Measurements from ENCODE around the gene QRFP. TPM values are rescaled to one million over a fixed set of nuclear protein-coding genes. Genes with fewer than 3 reads are reported as not detected.

The QRFP gene
- total and polyA plus RNA-seq, 2 of the 8 experiments (the other 6 are each of a cell fraction or from before 2014, with no cell fraction given), result not detected

GRCh38 chr9:130849356-130849755, 47.3 kb downstream of the QRFP start (continued):
- TF ChIP-seq, protein P1, sequence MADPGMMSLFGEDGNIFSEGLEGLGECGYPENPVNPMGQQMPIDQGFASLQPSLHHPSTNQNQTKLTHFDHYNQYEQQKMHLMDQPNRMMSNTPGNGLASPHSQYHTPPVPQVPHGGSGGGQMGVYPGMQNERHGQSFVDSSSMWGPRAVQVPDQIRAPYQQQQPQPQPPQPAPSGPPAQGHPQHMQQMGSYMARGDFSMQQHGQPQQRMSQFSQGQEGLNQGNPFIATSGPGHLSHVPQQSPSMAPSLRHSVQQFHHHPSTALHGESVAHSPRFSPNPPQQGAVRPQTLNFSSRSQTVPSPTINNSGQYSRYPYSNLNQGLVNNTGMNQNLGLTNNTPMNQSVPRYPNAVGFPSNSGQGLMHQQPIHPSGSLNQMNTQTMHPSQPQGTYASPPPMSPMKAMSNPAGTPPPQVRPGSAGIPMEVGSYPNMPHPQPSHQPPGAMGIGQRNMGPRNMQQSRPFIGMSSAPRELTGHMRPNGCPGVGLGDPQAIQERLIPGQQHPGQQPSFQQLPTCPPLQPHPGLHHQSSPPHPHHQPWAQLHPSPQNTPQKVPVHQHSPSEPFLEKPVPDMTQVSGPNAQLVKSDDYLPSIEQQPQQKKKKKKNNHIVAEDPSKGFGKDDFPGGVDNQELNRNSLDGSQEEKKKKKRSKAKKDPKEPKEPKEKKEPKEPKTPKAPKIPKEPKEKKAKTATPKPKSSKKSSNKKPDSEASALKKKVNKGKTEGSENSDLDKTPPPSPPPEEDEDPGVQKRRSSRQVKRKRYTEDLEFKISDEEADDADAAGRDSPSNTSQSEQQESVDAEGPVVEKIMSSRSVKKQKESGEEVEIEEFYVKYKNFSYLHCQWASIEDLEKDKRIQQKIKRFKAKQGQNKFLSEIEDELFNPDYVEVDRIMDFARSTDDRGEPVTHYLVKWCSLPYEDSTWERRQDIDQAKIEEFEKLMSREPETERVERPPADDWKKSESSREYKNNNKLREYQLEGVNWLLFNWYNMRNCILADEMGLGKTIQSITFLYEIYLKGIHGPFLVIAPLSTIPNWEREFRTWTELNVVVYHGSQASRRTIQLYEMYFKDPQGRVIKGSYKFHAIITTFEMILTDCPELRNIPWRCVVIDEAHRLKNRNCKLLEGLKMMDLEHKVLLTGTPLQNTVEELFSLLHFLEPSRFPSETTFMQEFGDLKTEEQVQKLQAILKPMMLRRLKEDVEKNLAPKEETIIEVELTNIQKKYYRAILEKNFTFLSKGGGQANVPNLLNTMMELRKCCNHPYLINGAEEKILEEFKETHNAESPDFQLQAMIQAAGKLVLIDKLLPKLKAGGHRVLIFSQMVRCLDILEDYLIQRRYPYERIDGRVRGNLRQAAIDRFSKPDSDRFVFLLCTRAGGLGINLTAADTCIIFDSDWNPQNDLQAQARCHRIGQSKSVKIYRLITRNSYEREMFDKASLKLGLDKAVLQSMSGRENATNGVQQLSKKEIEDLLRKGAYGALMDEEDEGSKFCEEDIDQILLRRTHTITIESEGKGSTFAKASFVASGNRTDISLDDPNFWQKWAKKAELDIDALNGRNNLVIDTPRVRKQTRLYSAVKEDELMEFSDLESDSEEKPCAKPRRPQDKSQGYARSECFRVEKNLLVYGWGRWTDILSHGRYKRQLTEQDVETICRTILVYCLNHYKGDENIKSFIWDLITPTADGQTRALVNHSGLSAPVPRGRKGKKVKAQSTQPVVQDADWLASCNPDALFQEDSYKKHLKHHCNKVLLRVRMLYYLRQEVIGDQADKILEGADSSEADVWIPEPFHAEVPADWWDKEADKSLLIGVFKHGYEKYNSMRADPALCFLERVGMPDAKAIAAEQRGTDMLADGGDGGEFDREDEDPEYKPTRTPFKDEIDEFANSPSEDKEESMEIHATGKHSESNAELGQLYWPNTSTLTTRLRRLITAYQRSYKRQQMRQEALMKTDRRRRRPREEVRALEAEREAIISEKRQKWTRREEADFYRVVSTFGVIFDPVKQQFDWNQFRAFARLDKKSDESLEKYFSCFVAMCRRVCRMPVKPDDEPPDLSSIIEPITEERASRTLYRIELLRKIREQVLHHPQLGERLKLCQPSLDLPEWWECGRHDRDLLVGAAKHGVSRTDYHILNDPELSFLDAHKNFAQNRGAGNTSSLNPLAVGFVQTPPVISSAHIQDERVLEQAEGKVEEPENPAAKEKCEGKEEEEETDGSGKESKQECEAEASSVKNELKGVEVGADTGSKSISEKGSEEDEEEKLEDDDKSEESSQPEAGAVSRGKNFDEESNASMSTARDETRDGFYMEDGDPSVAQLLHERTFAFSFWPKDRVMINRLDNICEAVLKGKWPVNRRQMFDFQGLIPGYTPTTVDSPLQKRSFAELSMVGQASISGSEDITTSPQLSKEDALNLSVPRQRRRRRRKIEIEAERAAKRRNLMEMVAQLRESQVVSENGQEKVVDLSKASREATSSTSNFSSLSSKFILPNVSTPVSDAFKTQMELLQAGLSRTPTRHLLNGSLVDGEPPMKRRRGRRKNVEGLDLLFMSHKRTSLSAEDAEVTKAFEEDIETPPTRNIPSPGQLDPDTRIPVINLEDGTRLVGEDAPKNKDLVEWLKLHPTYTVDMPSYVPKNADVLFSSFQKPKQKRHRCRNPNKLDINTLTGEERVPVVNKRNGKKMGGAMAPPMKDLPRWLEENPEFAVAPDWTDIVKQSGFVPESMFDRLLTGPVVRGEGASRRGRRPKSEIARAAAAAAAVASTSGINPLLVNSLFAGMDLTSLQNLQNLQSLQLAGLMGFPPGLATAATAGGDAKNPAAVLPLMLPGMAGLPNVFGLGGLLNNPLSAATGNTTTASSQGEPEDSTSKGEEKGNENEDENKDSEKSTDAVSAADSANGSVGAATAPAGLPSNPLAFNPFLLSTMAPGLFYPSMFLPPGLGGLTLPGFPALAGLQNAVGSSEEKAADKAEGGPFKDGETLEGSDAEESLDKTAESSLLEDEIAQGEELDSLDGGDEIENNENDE (IDR thresholded peaks at IDR 0.05; ENCODE audit: insufficient replicate concordance, low read length), result no peak
- no peak for TF ChIP-seq NANOG (IDR thresholded peaks at IDR 0.05; ENCODE audit: insufficient read depth, low read depth, low read length, poor library complexity, severe bottlenecking)
- no peak for TF ChIP-seq JUN (IDR thresholded peaks at IDR 0.05; ENCODE audit: low read depth, low read length)

All from H1 (cell line).